ENCODE data around the gene UNC13D. TPM values are rescaled to one million over a fixed set of nuclear protein-coding genes. Genes with fewer than 3 reads are reported as not detected.
A peak's percentile ranks its signal among the peaks of the same experiment; 100 is the strongest.
"Not testable (repeated sequence)": the region's sequence is repeated elsewhere in the genome, so short reads cannot be mapped to it uniquely, and the experiment has no call there.

The UNC13D gene
- total RNA-seq, 1 experiment from 2014 or later, result 9.0 TPM

GRCh38 chr17:75889454-75889853, 45.2 kb upstream of the UNC13D start:
- no peak for DNase-seq
- BruUV-seq (replicated peaks), result TSS peak; percentile 39
- TF ChIP-seq, protein P1, sequence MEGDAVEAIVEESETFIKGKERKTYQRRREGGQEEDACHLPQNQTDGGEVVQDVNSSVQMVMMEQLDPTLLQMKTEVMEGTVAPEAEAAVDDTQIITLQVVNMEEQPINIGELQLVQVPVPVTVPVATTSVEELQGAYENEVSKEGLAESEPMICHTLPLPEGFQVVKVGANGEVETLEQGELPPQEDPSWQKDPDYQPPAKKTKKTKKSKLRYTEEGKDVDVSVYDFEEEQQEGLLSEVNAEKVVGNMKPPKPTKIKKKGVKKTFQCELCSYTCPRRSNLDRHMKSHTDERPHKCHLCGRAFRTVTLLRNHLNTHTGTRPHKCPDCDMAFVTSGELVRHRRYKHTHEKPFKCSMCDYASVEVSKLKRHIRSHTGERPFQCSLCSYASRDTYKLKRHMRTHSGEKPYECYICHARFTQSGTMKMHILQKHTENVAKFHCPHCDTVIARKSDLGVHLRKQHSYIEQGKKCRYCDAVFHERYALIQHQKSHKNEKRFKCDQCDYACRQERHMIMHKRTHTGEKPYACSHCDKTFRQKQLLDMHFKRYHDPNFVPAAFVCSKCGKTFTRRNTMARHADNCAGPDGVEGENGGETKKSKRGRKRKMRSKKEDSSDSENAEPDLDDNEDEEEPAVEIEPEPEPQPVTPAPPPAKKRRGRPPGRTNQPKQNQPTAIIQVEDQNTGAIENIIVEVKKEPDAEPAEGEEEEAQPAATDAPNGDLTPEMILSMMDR (IDR thresholded peaks at IDR 0.05; ENCODE audit: insufficient read depth in 1 of 2, low read depth in 1 of 2, low read length in 1 of 2, severe bottlenecking in 1 of 2, unreplicated experiment in 1 of 2), result no peak
- ChIA-PET CTCF (interaction anchor here (0.5 to 1.2 kb wide), 2 partner anchors 11 to 14 kb away, joined by 4 to 12 read pairs; partner anchors contain the start of gene TRIM47), POLR2A (interaction anchor here (0.6 kb wide), 1 partner anchor 196 kb away, joined by 7 read pairs; no protein-coding TSS in a partner anchor)
- Mint-ChIP-seq H3K27ac (ENCODE audit: unreplicated experiment) (no peak overlapping the region), H3K9me3 (ENCODE audit: unreplicated experiment) (no peaks in the 10 kb centered on the region), H3K36me3 (ENCODE audit: insufficient read depth, unreplicated experiment) (peaks cover 17% of the 10 kb centered on the region), H3K4me1 (ENCODE audit: low read depth, unreplicated experiment) (peaks cover 8% of the 10 kb centered on the region), H3K27me3 (ENCODE audit: insufficient read depth, unreplicated experiment) (no peaks in the 10 kb centered on the region), H3K4me3 (ENCODE audit: unreplicated experiment) (no peak overlapping the region)
- 0 out of 2 replicates have a peak, but pooled peaks cover 5% of the 10 kb centered on the region for H3K4me1 ChIP-seq
- H3K9me3 ChIP-seq, result no peaks in the 10 kb centered on the region
- H3K4me3 ChIP-seq (ENCODE audit: low read depth, low read length), result no peak overlapping the region
- no peaks in the 10 kb centered on the region for H3K27me3 ChIP-seq (replicated peaks; ENCODE audit: control insufficient read depth, insufficient read depth, low read length)
- peaks cover 2% of the 10 kb centered on the region; the same call in 1 of the 2 replicates for H3K36me3 ChIP-seq (ENCODE audit: control insufficient read depth, insufficient read depth, low read length)
- intact Hi-C loops (cut with micrococcal nuclease; ENCODE audit: unreplicated experiment), result no loop called here

DNA sequence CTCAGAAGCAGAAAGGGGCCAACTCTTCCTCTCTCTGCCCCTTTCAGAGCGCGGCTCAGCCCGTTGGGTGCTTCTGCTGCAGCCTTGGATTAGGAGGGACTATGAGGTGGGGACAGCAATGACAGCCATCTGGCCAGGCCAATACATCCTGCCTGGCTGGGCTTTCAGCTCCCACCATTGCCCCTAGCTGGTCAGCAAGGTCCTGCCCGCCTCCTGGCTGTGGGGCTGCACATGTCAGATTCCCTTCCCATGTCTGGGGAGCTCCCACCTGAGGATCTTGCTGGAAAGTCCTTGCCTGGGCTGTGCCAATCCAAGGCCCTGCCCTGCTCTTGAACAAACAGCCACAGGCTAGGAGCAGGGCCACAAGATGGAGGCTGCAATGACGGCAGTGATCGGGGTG, 44.3 kb upstream of the UNC13D start:
- no peak for DNase-seq
- POLR2A ChIA-PET, result no interaction called here

GRCh38 chr17:75885860-75886259, 41.7 kb upstream of the UNC13D start:
- intact Hi-C loops (cut with micrococcal nuclease; ENCODE audit: unreplicated experiment); H3K27me3 Mint-ChIP-seq (ENCODE audit: insufficient read depth, unreplicated experiment); H3K36me3 ChIP-seq (ENCODE audit: control insufficient read depth, insufficient read depth, low read length); H3K27ac Mint-ChIP-seq (ENCODE audit: unreplicated experiment); H3K4me1 Mint-ChIP-seq (ENCODE audit: low read depth, unreplicated experiment); DNase-seq; H3K27me3 ChIP-seq (replicated peaks; ENCODE audit: control insufficient read depth, insufficient read depth, low read length); H3K36me3 Mint-ChIP-seq (ENCODE audit: insufficient read depth, unreplicated experiment); H3K9me3 ChIP-seq; H3K4me3 Mint-ChIP-seq (ENCODE audit: unreplicated experiment); H3K4me3 ChIP-seq (ENCODE audit: low read depth, low read length); BruUV-seq (replicated peaks); POLR2A ChIA-PET; H3K4me1 ChIP-seq; H3K9me3 Mint-ChIP-seq (ENCODE audit: unreplicated experiment): not testable (repeated sequence)
- CTCF ChIA-PET, result interaction anchor here (0.6 kb wide), 1 partner anchor 40 kb away, joined by 3 read pairs; no protein-coding TSS in a partner anchor

More for the DNA sequence above, 44.3 kb upstream of the UNC13D start:
- H3K36me3 Mint-ChIP-seq (ENCODE audit: insufficient read depth, unreplicated experiment), result peaks cover 11% of the 10 kb centered on the region
- no peaks in the 10 kb centered on the region for H3K27me3 ChIP-seq (replicated peaks; ENCODE audit: control insufficient read depth, insufficient read depth, low read length)
- H3K4me3 ChIP-seq (ENCODE audit: low read depth, low read length), result no peak overlapping the region
- no peak overlapping the region for H3K4me3 Mint-ChIP-seq (ENCODE audit: unreplicated experiment)
- H3K36me3 ChIP-seq (ENCODE audit: control insufficient read depth, insufficient read depth, low read length), result peaks cover 2% of the 10 kb centered on the region; the same call in 1 of the 2 replicates
- no TSS peak for BruUV-seq (replicated peaks)
- no peaks in the 10 kb centered on the region for H3K27me3 Mint-ChIP-seq (ENCODE audit: insufficient read depth, unreplicated experiment)
- no peaks in the 10 kb centered on the region for H3K4me1 Mint-ChIP-seq (ENCODE audit: low read depth, unreplicated experiment)
- intact Hi-C loops (cut with micrococcal nuclease; ENCODE audit: unreplicated experiment), result no loop called here
- H3K9me3 Mint-ChIP-seq (ENCODE audit: unreplicated experiment), result no peaks in the 10 kb centered on the region
- no peaks in the 10 kb centered on the region for H3K9me3 ChIP-seq
- H3K4me1 ChIP-seq, result 0 out of 2 replicates have a peak, but pooled peaks cover 5% of the 10 kb centered on the region
- no peak overlapping the region for H3K27ac Mint-ChIP-seq (ENCODE audit: unreplicated experiment)
- CTCF ChIA-PET, result interaction anchor here (0.7 to 1.3 kb wide), 2 partner anchors 11 to 28 kb away, joined by 3 read pairs; no protein-coding TSS in a partner anchor
- TF ChIP-seq, protein P1 (IDR thresholded peaks at IDR 0.05; ENCODE audit: insufficient read depth in 1 of 2, low read depth in 1 of 2, low read length in 1 of 2, severe bottlenecking in 1 of 2, unreplicated experiment in 1 of 2), result no peak
